ENCODE data around the gene MZF1.

MZF1 gene

DNA sequence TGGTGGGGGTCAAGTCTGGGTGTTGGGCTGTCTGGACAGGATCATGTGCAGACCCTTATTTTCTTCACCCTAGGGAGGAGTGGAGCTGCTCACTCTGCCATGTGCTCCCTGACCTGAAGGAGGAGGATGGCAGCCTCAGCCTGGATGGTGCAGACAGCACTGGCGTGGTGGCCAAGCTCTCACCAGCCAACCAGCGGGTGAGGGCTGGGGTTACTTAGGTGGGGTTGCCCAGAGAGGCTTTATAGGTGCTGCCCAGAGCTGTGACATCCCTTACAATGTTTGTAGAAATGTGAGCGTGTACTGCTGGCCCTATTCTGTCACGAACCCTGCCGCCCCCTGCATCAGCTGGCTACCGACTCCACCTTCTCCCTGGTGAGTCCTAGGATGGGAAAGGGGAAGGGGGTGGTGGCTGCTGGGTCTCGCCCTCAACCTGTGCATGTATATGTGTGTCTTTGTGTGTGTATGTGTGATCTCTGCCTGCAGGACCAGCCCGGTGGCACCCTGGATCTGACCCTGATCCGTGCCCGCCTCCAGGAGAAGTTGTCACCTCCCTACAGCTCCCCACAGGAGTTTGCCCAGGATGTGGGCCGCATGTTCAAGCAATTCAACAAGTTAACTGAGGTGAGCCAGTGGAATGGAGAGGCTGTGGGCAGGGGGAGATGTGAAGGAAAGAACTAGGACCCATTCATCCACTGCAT is 23.3 kb downstream of the MZF1 start:
- H3K27me3 ChIP-seq (ENCODE audit: control insufficient read depth in 3 of 3, insufficient read depth in 3 of 3, low read depth in 1 of 3, low read length in 3 of 3): no peaks in the 10 kb centered on the region
- H3K4me2 ChIP-seq (ENCODE audit: insufficient read depth, low read length, poor library complexity, severe bottlenecking): no peak overlapping the region
- H3K4me1 ChIP-seq (ENCODE audit: control insufficient read depth in 2 of 2, insufficient read depth in 1 of 2, low read depth in 1 of 2, low read length in 2 of 2): peaks cover 15 to 22% of the 10 kb centered on the region in 2 donors
- no CpG with 5 or more reads among the region's 11 CpGs for WGBS, 2 donors (ENCODE audit: extremely low coverage in 2 of 2, insufficient read length in 2 of 2, insufficient replicate concordance in 1 of 2)
- no peak overlapping the region for H3K23ac ChIP-seq (ENCODE audit: low read depth, low read length, poor library complexity)
- no peak overlapping the region for H3K27ac ChIP-seq (replicated peaks; ENCODE audit: low read length)
- H3K36me3 ChIP-seq (replicated peaks in 1 of 2; ENCODE audit: control insufficient read depth in 2 of 2, insufficient read depth in 2 of 2, low read length in 2 of 2): peaks cover 72 to 86% of the 10 kb centered on the region in 2 donors
- H3K9me3 ChIP-seq (replicated peaks in 1 of 2; ENCODE audit: control insufficient read depth in 2 of 2, insufficient read depth in 1 of 2, low read depth in 1 of 2, low read length in 2 of 2): peaks cover 0 to 2% of the 10 kb centered on the region in 2 donors
- DNase-seq (ENCODE audit: low spot score): no peak
- no peak overlapping the region for H2BK5ac ChIP-seq (ENCODE audit: low read length)
- H4K8ac ChIP-seq (ENCODE audit: low read depth, low read length): no peak overlapping the region
- no peak overlapping the region for H2AK5ac ChIP-seq (ENCODE audit: low read depth, low read length)
- peaks cover 24% of the 10 kb centered on the region for H3K79me1 ChIP-seq (ENCODE audit: low read depth, low read length)
- no peak overlapping the region for H3K9ac ChIP-seq (ENCODE audit: low read depth, low read length, poor library complexity)
- no peak overlapping the region for H2AFZ ChIP-seq (ENCODE audit: low read length)
- no peak overlapping the region for H3K4me3 ChIP-seq (ENCODE audit: low read length in 2 of 2)
- H3K14ac ChIP-seq (ENCODE audit: low read length): no peak overlapping the region
- H2BK15ac ChIP-seq (ENCODE audit: low read length): no peak overlapping the region
- H2BK12ac ChIP-seq (ENCODE audit: low read length): no peak overlapping the region
- H2BK120ac ChIP-seq (ENCODE audit: low read depth, low read length): no peak overlapping the region
- H3K18ac ChIP-seq (ENCODE audit: low read length): no peak overlapping the region
- H4K91ac ChIP-seq (ENCODE audit: low read depth, low read length, poor library complexity): no peak overlapping the region
- H3K4ac ChIP-seq (ENCODE audit: low read length): no peak overlapping the region

DNA sequence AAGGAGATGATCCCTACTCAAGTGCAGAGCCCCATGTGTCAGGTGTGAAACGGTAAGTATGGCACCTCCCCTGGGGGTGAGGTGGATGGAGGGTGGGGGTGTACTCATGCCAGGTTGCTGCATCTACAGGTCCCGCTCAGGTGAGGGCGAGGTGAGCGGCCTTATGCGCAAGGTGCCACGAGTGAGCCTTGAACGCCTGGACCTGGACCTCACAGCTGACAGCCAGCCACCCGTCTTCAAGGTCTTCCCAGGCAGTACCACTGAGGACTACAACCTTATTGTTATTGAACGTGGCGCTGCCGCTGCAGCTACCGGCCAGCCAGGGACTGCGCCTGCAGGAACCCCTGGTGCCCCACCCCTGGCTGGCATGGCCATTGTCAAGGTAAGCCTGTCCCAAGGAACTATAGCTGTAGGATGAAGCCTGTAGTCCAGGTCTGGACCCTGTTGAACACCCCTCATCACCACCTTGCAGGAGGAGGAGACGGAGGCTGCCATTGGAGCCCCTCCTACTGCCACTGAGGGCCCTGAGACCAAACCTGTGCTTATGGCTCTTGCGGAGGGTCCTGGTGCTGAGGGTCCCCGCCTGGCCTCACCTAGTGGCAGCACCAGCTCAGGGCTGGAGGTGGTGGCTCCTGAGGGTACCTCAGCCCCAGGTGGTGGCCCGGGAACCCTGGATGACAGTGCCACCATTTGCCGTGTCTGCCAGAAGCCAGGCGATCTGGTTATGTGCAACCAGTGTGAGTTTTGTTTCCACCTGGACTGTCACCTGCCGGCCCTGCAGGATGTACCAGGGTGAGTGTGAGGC is 24.1 kb downstream of the MZF1 start:
- Histone ChIP-seq H3K36me3 (replicated peaks in 1 of 2; ENCODE audit: control insufficient read depth in 2 of 2, insufficient read depth in 2 of 2, low read length in 2 of 2) (peaks cover 72 to 86% of the 10 kb centered on the region in 2 donors), H2AFZ (ENCODE audit: low read length) (no peak overlapping the region)

DNA sequence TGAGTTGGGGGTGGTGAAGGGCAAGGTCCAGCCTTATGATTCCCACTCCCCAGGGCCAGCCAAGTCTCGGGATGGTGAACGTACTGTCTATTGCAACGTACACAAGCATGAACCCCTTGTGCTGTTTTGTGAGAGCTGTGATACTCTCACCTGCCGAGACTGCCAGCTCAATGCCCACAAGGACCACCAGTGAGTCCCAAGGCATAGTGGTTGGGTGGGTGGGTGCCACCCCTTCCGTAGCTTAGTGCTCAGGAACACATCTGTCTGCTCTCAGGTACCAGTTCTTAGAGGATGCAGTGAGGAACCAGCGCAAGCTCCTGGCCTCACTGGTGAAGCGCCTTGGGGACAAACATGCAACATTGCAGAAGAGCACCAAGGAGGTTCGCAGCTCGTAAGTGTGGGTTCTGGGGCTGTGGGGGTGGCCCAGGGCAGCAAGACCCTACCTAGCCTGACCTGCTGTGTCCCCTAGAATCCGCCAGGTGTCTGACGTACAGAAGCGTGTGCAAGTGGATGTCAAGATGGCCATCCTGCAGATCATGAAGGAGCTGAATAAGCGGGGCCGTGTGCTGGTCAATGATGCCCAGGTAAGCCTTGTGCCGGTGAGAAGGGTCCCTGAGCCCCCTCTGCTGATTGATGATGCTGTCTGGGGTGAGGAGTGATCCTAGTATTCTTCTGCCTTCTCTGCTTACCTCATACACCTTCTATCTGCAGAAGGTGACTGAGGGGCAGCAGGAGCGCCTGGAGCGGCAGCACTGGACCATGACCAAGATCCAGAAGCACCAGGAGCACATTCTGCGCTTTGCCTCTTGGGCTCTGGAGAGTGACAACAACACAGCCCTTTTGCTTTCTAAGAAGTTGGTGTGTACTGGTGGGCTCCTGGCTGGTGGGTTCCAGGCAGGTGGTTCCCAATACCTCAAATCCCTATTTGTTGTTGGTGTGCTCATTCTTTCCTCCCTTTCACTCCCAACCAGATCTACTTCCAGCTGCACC is 25.5 kb downstream of the MZF1 start:
- Histone ChIP-seq H2BK15ac (ENCODE audit: low read length) (no peak overlapping the region), H3K4me1 (ENCODE audit: control insufficient read depth in 2 of 2, insufficient read depth in 1 of 2, low read depth in 1 of 2, low read length in 2 of 2) (peaks cover 15 to 16% of the 10 kb centered on the region in 2 donors), H2BK12ac (ENCODE audit: low read length) (no peak overlapping the region), H3K27me3 (ENCODE audit: control insufficient read depth in 3 of 3, insufficient read depth in 3 of 3, low read depth in 1 of 3, low read length in 3 of 3) (peaks cover 0 to 2% (median 0%) of the 10 kb centered on the region in 3 experiments), H3K14ac (ENCODE audit: low read length) (no peak overlapping the region), H3K4me2 (ENCODE audit: insufficient read depth, low read length, poor library complexity, severe bottlenecking) (peak overlapping the region; percentile 12), H2BK120ac (ENCODE audit: low read depth, low read length) (no peak overlapping the region), H4K91ac (ENCODE audit: low read depth, low read length, poor library complexity) (no peak overlapping the region), H3K23ac (ENCODE audit: low read depth, low read length, poor library complexity) (no peak overlapping the region), H3K18ac (ENCODE audit: low read length) (no peak overlapping the region), H3K4ac (ENCODE audit: low read length) (no peak overlapping the region), H3K9me3 (replicated peaks in 1 of 2; ENCODE audit: control insufficient read depth in 2 of 2, insufficient read depth in 1 of 2, low read depth in 1 of 2, low read length in 2 of 2) (peaks cover 0 to 2% of the 10 kb centered on the region in 2 donors), H2AFZ (ENCODE audit: low read length) (no peak overlapping the region), H3K36me3 (replicated peaks in 1 of 2; ENCODE audit: control insufficient read depth in 2 of 2, insufficient read depth in 2 of 2, low read length in 2 of 2) (peaks cover 69 to 77% of the 10 kb centered on the region in 2 donors), H2BK5ac (ENCODE audit: low read length) (no peak overlapping the region), H3K79me1 (ENCODE audit: low read depth, low read length) (peaks cover 26% of the 10 kb centered on the region), H3K27ac (replicated peaks; ENCODE audit: low read length) (no peak overlapping the region), H4K8ac (ENCODE audit: low read depth, low read length) (no peak overlapping the region), H3K4me3 (ENCODE audit: low read length in 2 of 2) (no peak overlapping the region), H3K9ac (ENCODE audit: low read depth, low read length, poor library complexity) (peak overlapping the region; percentile 39), H2AK5ac (ENCODE audit: low read depth, low read length) (no peak overlapping the region)
- no peak for DNase-seq (ENCODE audit: low spot score)
- no CpG with 5 or more reads among the region's 18 CpGs for WGBS, 2 donors (ENCODE audit: extremely low coverage in 2 of 2, insufficient read length in 2 of 2, insufficient replicate concordance in 1 of 2)

More for the DNA sequence above, 24.1 kb downstream of the MZF1 start:
- Histone ChIP-seq H2BK15ac (ENCODE audit: low read length) (no peak overlapping the region), H3K4me1 (ENCODE audit: control insufficient read depth in 2 of 2, insufficient read depth in 1 of 2, low read depth in 1 of 2, low read length in 2 of 2) (peaks cover 15 to 23% of the 10 kb centered on the region in 2 donors), H3K9me3 (replicated peaks in 1 of 2; ENCODE audit: control insufficient read depth in 2 of 2, insufficient read depth in 1 of 2, low read depth in 1 of 2, low read length in 2 of 2) (peaks cover 0 to 2% of the 10 kb centered on the region in 2 donors), H3K4ac (ENCODE audit: low read length) (no peak overlapping the region), H3K79me1 (ENCODE audit: low read depth, low read length) (peaks cover 26% of the 10 kb centered on the region), H3K14ac (ENCODE audit: low read length) (no peak overlapping the region), H3K27ac (replicated peaks; ENCODE audit: low read length) (no peak overlapping the region), H3K9ac (ENCODE audit: low read depth, low read length, poor library complexity) (no peak overlapping the region), H2BK5ac (ENCODE audit: low read length) (no peak overlapping the region), H2BK120ac (ENCODE audit: low read depth, low read length) (no peak overlapping the region), H4K91ac (ENCODE audit: low read depth, low read length, poor library complexity) (no peak overlapping the region), H3K4me3 (ENCODE audit: low read length in 2 of 2) (peak overlapping the region in 1 of 2 donors; percentile 20), H3K27me3 (ENCODE audit: control insufficient read depth in 3 of 3, insufficient read depth in 3 of 3, low read depth in 1 of 3, low read length in 3 of 3) (no peaks in the 10 kb centered on the region), H3K23ac (ENCODE audit: low read depth, low read length, poor library complexity) (peak overlapping the region; percentile 77), H2BK12ac (ENCODE audit: low read length) (no peak overlapping the region), H4K8ac (ENCODE audit: low read depth, low read length) (no peak overlapping the region), H3K4me2 (ENCODE audit: insufficient read depth, low read length, poor library complexity, severe bottlenecking) (no peak overlapping the region), H2AK5ac (ENCODE audit: low read depth, low read length) (no peak overlapping the region), H3K18ac (ENCODE audit: low read length) (no peak overlapping the region)
- WGBS, 2 donors (ENCODE audit: extremely low coverage in 2 of 2, insufficient read length in 2 of 2, insufficient replicate concordance in 1 of 2): no CpG with 5 or more reads among the region's 20 CpGs
- no peak for DNase-seq (ENCODE audit: low spot score)

Measured in neuronal stem cell (in vitro differentiated cells).